ENCODE results near the gene C20orf141.

C20orf141 gene

DNA sequence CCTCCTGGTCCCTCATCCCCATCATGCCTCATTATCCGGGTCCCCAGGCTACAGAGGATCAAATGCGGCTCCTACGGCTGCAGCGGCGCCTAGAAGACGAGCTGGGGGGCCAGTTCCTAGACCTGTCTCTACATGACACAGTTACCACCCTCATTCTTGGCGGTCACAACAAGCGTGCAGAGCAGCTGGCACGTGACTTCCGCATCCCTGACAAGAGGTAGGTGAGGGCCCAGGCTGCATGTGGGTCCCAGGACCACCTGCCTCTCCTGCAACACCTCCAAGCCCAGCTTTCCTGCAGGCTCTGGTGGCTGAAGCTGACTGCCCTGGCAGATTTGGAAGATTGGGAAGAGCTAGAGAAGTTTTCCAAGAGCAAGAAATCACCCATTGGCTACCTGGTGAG lies 50.3 kb downstream of the C20orf141 start:
- TF ChIP-seq, protein P1, sequence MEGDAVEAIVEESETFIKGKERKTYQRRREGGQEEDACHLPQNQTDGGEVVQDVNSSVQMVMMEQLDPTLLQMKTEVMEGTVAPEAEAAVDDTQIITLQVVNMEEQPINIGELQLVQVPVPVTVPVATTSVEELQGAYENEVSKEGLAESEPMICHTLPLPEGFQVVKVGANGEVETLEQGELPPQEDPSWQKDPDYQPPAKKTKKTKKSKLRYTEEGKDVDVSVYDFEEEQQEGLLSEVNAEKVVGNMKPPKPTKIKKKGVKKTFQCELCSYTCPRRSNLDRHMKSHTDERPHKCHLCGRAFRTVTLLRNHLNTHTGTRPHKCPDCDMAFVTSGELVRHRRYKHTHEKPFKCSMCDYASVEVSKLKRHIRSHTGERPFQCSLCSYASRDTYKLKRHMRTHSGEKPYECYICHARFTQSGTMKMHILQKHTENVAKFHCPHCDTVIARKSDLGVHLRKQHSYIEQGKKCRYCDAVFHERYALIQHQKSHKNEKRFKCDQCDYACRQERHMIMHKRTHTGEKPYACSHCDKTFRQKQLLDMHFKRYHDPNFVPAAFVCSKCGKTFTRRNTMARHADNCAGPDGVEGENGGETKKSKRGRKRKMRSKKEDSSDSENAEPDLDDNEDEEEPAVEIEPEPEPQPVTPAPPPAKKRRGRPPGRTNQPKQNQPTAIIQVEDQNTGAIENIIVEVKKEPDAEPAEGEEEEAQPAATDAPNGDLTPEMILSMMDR (IDR thresholded peaks at IDR 0.05; ENCODE audit: borderline replicate concordance, control extremely low read depth, extremely low read depth, insufficient read depth, missing control alignments) = no peak
- no peak for DNase-seq (ENCODE audit: low spot score)
- in situ Hi-C loops (cut with MboI; ENCODE audit: low sequenced_read_pairs, unreplicated experiment) = no loop called here
